Hepatocyte (in vitro differentiated cells): ENCODE data around the gene TRMT61A. TPM values are rescaled to one million over a fixed set of nuclear protein-coding genes. Genes with fewer than 3 reads are reported as not detected.
A peak's percentile ranks its signal among the peaks of the same experiment; 100 is the strongest.

ENCODE experiments used
- DNase-seq: peaks from one replicate; pipeline ENCODE4 v3.0.0-alpha.2; 2016; ENCODE audit warnings: low spot score
- H2AFZ ChIP-seq: fragments of 200-600 bp; sonication (generic); 2 replicates; pipeline ENCODE4 v1.6.0; 2016; ENCODE audit warnings: antibody characterized with exemption, mild to moderate bottlenecking
- H3K27ac ChIP-seq: fragments of 200-600 bp; sonication (generic); 2 replicates; pipeline ENCODE4 v1.5.1; 2016; ENCODE audit warnings: mild to moderate bottlenecking
- H3K27me3 ChIP-seq: fragments of 200-600 bp; sonication (generic); 2 replicates; pipeline ENCODE4 v1.6.1; 2016
- H3K36me3 ChIP-seq: fragments of 200-600 bp; sonication (generic); replicated peaks from 2 replicates; pipeline ENCODE4 v1.5.1; 2016; ENCODE audit warnings: low read depth; ENCODE audit not compliant: insufficient read depth
- H3K4me1 ChIP-seq: fragments of 200-600 bp; sonication (generic); 2 replicates; pipeline ENCODE4 v1.5.1; 2016; ENCODE audit warnings: mild to moderate bottlenecking, moderate library complexity; ENCODE audit not compliant: insufficient read depth
- H3K4me2 ChIP-seq: fragments of 200-600 bp; sonication (generic); 2 replicates; pipeline ENCODE4 v1.6.0; 2016
- H3K4me3 ChIP-seq: fragments of 200-600 bp; sonication (generic); 2 replicates; pipeline ENCODE4 v1.5.1; 2016; ENCODE audit warnings: mild to moderate bottlenecking
- H3K79me2 ChIP-seq: fragments of 200-600 bp; sonication (generic); 2 replicates; pipeline ENCODE4 v1.6.0; 2017; ENCODE audit warnings: mild to moderate bottlenecking
- H3K9me2 ChIP-seq: fragments of 200-600 bp; sonication (generic); replicated peaks from 2 replicates; pipeline ENCODE4 v1.6.0; 2017; ENCODE audit warnings: mild to moderate bottlenecking; ENCODE audit not compliant: insufficient read depth
- H3K9me3 ChIP-seq: fragments of 200-600 bp; sonication (generic); 2 replicates; pipeline ENCODE4 v1.5.1; 2016; ENCODE audit warnings: low read depth, mild to moderate bottlenecking
- H4K20me1 ChIP-seq: fragments of 200-600 bp; sonication (generic); 2 replicates; pipeline ENCODE4 v1.6.0; 2016; ENCODE audit warnings: mild to moderate bottlenecking; ENCODE audit not compliant: insufficient read depth, poor library complexity, severe bottlenecking
- CTCF ChIP-seq: fragments of 200-600 bp; sonication (generic); IDR thresholded peaks from 2 replicates; pipeline ENCODE4 v1.5.1; 2016; ENCODE audit warnings: antibody characterized with exemption, mild to moderate bottlenecking; ENCODE audit not compliant: poor library complexity
- EZH2 ChIP-seq: fragments of 200-600 bp; sonication (generic); IDR thresholded peaks from 2 replicates; pipeline ENCODE4 v1.6.1; 2016; ENCODE audit warnings: antibody characterized with exemption, mild to moderate bottlenecking, borderline replicate concordance
- EZH2phosphoT487 ChIP-seq: fragments of 200-600 bp; sonication (generic); IDR thresholded peaks from one replicate; pipeline ENCODE4 v1.6.1; 2018; ENCODE audit warnings: antibody characterized with exemption, mild to moderate bottlenecking, low read depth, moderate library complexity; ENCODE audit not compliant: unreplicated experiment, severe bottlenecking
- WGBS: methylation state at CpG from one replicate; pipeline ENCODE4 v1.1.6; 2016; ENCODE audit warnings: low lambda C conversion rate; ENCODE audit errors: missing lambda C conversion rate; 5-methylcytosine and 5-hydroxymethylcytosine counted together
- polyA plus RNA-seq: library from polyadenylated mRNA; unstranded; fragments of >200 nt; fragmentation: Nextera tagmentation; extraction: Ambion mirVana; gene quantifications from 2 replicates; pipeline ENCODE4 v1.2.1, GENCODE V29; 2016
- total RNA-seq: library from RNA; depleted of rRNA; stranded (reverse); fragments of >200 nt; gene quantifications from 2 replicates; pipeline ENCODE4 v1.2.3, GENCODE V29; 2014

The TRMT61A gene
- total and polyA plus RNA-seq, 2 experiments from 2014 or later, result 8.9 to 13.2 TPM

- H3K36me3 ChIP-seq, result no peaks in the 10 kb centered on the region
- no peak overlapping the region for H2AFZ ChIP-seq
- no peaks in the 10 kb centered on the region for H3K9me2 ChIP-seq
- 85% methylated on average over 10 of the region's 10 CpGs for WGBS
- no peaks in the 10 kb centered on the region for H3K9me3 ChIP-seq
- peaks cover 25% of the 10 kb centered on the region for H4K20me1 ChIP-seq
- H3K4me1 ChIP-seq, result peaks cover 25% of the 10 kb centered on the region
- H3K27ac ChIP-seq, result peak overlapping the region; percentile 90
- H3K27me3 ChIP-seq, result no peaks in the 10 kb centered on the region
- peak; percentile 19 for DNase-seq
- H3K4me3 ChIP-seq, result no peak overlapping the region
- TF ChIP-seq EZH2, result no peak
- no peak for TF ChIP-seq EZH2phosphoT487
- TF ChIP-seq CTCF, result no peak
- H3K4me2 ChIP-seq, result no peak overlapping the region
- H3K79me2 ChIP-seq, result peaks cover 18% of the 10 kb centered on the region
Measured at GRCh38 chr14:103517174-103517566, 11.8 kb upstream of the TRMT61A start.

GRCh38 chr14:103517721-103518421 is 11.1 kb upstream of the TRMT61A start:
- Histone ChIP-seq H3K4me2 (peak overlapping the region; percentile 100), H4K20me1 (peaks cover 27% of the 10 kb centered on the region), H3K4me3 (no peak overlapping the region), H3K27ac (peak overlapping the region; percentile 90), H3K79me2 (peaks cover 19% of the 10 kb centered on the region), H2AFZ (no peak overlapping the region), H3K4me1 (peaks cover 26% of the 10 kb centered on the region), H3K36me3 (no peaks in the 10 kb centered on the region), H3K27me3 (peaks cover 1% of the 10 kb centered on the region), H3K9me3 (no peaks in the 10 kb centered on the region), H3K9me2 (no peaks in the 10 kb centered on the region)
- WGBS, result 50% methylated on average over 20 of the region's 20 CpGs
- no peak for TF ChIP-seq CTCF
- peak; percentile 54 for DNase-seq

GRCh38 chr14:103518422-103519042 is 10.5 kb upstream of the TRMT61A start:
- no peak for TF ChIP-seq EZH2
- TF ChIP-seq CTCF, result peak; percentile 77
- Histone ChIP-seq H3K79me2 (peaks cover 25% of the 10 kb centered on the region), H4K20me1 (peaks cover 27% of the 10 kb centered on the region), H3K4me3 (no peak overlapping the region), H3K27ac (peak overlapping the region; percentile 90), H3K36me3 (no peaks in the 10 kb centered on the region), H3K9me3 (no peaks in the 10 kb centered on the region), H3K4me1 (peaks cover 33% of the 10 kb centered on the region), H3K27me3 (peaks cover 4% of the 10 kb centered on the region), H3K4me2 (peak overlapping the region; percentile 100), H3K9me2 (no peaks in the 10 kb centered on the region), H2AFZ (no peak overlapping the region)
- 50% methylated on average over 9 of the region's 9 CpGs for WGBS
- DNase-seq, result peak; percentile 84
